HG03558 (cell line): ENCODE measurements around the gene SLC52A3.
"Not testable (repeated sequence)": the region's sequence is repeated elsewhere in the genome, so short reads cannot be mapped to it uniquely, and the experiment has no call there.

Source experiments
- ATAC-seq: cut with Tn5 transposase; IDR thresholded peaks from one replicate; pipeline ENCODE4 v1.9.1; 2021; ENCODE audit warnings: moderate number of reproducible peaks; ENCODE audit not compliant: unreplicated experiment; ENCODE audit errors: extremely low read depth

Gene SLC52A3

GRCh38 chr20:768426-768978 lies at the start of gene SLC52A3:
SLC52A3 (minus strand) TSS chr20:768500; CDS start chr20:765774, 2,726 bp downstream.
- ATAC-seq = no peak

DNA sequence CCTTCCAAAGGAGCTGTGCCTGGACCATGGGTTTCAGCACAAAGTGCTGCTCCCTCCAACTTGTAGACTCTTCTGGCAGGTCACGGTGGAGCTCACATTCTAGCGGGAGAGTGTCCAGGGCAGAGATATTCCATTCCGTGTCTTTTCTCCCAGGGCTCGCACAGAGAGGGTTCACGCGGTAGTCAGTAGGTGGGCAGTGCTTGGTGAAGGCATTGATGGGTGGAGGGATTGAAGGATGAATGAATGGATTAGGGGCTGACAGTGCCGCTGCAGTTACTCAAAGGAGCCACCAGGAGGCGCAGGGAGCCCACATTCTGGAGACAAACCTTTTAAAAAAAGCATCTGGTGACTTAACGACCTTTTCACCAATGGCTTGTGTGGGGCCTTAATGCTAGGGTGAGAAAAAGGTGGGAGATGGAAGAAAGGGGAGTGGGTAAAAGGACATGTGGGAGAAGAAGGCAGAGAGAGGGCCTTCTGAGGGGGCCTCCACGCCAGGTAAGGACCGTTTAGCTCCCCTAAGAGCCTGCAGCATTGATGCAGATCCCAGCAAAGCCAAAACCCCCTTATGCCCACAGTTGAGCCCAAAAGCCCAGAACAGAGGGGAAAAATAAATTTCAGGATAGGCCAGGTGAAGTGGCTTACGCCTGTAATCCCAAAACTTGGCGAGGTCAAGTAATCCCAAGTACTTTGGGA lies 47.8 kb upstream of the SLC52A3 start:
- ATAC-seq = no peak

DNA sequence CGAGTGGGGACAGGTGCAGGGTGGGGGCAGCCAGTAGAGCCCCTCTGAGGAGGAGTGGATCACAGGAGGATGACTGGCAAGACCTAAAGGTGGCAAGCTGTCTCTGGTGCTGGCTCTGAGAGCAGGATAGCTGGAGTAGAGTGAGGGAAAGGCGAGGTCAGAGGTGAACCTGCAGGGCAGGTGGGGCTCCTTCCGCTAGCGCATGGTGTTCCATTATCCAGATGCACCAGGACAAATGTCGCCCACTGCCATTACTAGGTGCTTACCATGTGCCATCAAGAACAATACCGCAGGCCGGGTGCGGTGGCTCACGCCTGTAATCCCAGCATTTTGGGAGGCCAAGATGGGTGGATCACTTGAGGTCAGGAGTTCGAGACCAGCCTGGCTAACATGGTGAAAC lies 46.9 kb upstream of the SLC52A3 start:
- ATAC-seq = no peak

DNA sequence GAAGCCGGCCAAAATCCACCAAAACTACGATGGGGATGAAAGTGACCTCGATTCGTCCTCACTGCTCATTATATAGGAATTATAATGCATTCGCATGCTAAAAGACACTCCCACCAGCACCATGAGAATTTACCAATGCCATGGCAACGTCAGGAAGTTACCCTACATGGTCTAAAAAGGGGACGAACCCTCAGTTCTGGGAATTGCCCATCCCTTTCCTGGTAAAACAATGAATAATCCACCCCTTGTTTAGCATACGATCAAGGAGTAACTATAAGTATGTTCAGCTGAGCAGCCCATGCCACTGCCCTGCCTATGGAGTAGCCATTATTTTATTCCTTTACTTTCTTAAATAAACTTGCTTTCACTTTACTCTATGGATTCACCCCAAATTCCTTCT lies 45.1 kb upstream of the SLC52A3 start:
- no peak for ATAC-seq

DNA sequence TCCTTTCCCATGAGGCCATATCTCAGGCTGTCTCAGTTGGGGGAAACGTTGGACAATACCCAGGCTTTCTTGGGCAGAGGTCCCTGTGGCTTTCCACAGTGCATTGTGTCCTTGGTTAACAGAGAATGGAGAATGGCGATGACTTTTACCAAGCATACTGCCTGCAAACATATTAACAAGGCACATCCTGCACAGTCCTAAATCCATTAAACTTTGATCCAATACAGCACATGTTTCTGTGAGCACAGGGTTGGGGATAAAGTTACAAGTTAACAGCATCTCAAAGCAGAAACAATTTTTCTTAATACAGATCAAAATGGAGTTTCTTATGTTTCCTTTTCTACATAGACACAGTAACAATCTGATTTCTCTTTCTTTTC lies 44.1 kb upstream of the SLC52A3 start:
- ATAC-seq = not testable (repeated sequence)

DNA sequence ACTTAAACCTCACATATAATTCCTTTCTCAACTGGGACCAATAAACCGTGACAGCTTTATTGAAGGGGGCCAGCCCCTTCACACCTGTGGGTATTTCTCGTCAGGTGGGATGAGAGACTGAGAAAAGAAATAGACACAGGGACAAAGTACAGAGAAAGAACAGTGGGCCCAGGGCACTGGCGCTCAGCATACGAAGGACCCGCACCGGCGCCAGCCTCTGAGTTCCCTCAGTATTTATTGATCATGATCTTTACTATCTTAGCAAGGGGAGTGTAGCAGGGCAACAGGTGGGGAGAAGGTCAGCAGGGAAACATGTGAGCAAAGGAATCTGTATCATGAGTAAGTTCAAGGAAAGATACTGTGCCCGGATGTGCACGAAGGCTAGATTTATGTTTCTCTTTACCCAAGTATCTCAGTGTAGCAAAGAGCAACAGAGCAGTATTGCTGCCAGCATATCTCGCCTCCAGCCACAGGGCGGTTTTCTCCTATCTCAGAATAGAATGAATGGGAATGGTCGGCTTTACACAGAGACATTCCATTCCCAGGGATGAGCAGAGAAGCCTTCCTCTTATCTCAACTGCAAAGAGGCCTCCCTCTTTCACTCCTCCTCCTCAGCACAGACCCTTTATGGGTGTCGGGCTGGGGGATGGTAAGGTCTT lies 43.6 kb upstream of the SLC52A3 start:
- not testable (repeated sequence) for ATAC-seq

- no peak for ATAC-seq
Observed at GRCh38 chr20:805713-806112, 37.4 kb upstream of the SLC52A3 start.

GRCh38 chr20:801678-802077 lies 33.4 kb upstream of the SLC52A3 start:
- ATAC-seq = no peak

GRCh38 chr20:800026-800425 lies 31.7 kb upstream of the SLC52A3 start:
- not testable (repeated sequence) for ATAC-seq

DNA sequence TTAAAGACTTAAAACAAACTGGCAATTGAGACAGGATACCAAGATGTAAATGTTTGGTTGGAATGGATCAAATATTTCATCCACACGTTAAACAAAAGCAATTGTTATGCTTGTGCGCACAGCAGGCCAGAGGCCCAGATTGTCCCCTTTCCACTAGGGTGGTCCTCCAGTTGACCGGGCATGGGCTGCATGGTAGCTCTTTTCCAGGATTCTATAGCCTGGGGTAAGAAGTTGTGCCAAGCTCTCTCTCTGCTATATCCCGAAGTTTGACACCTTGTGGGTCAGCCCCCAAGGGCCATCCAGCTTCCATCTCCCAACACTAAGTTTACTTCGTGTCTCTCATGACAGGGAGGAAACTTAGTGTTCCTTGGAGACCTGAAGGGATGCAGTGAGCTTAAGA lies 30.4 kb upstream of the SLC52A3 start:
- ATAC-seq = not testable (repeated sequence)

DNA sequence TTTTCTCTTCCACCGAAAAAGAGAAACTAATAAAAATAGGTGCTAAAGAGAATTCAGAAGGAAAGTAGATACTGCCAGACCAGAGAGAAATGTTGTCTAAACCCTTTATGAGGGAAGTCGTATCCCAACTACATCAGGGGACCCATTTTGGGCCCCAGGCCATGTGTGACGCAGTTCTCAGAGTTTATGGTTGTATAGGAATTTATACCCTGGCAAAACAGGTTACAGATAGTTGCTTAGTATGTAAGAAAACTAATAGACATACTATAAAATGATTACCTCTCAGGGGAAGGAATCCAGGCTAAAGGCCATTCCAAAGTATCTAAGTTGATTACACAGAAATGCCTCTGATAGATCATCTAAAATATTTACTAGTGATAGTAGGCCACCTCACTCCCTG lies 28.6 kb upstream of the SLC52A3 start:
- ATAC-seq = no peak

- ATAC-seq = no peak
Observed at GRCh38 chr20:792248-792647, 23.9 kb upstream of the SLC52A3 start.

GRCh38 chr20:791056-791455 lies 22.8 kb upstream of the SLC52A3 start:
- no peak for ATAC-seq

GRCh38 chr20:787825-788224 lies 19.5 kb upstream of the SLC52A3 start:
- ATAC-seq = no peak

- ATAC-seq = no peak
Observed at GRCh38 chr20:779771-780170, 11.5 kb upstream of the SLC52A3 start.

GRCh38 chr20:776165-776564 lies 7.9 kb upstream of the SLC52A3 start:
- ATAC-seq = no peak

GRCh38 chr20:775679-776135 lies 7.4 kb upstream of the SLC52A3 start:
- no peak for ATAC-seq

GRCh38 chr20:774660-775057 lies 6.4 kb upstream of the SLC52A3 start:
- ATAC-seq = no peak

- ATAC-seq = no peak
Observed at GRCh38 chr20:774016-774659, 5.8 kb upstream of the SLC52A3 start.

DNA sequence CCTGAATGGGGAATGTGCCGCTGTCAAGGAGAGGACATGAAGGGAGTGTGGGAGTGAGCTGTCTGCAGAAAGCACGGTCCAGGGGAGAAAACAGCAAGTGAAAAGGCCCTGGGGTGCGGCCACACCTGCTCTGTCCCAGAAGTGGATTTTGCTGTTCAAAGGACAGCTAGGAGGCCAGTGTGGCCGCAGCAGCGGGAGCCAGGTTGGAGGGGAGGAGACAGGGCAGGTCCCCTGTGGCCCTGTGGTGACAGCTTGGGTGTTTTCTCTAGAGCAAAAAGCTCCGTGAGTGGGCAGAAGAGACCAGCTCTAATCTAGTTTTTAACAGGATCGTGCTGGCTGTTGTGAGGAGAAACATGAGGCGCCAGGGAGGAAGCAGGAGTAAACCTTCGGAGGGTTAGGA lies 4.5 kb upstream of the SLC52A3 start:
- ATAC-seq = no peak
